Measurements from ENCODE around the gene DRC7.

- TF ChIP-seq TAF1 (IDR thresholded peaks at IDR 0.05; ENCODE audit: low read depth, low read length) (no peak), POLR2A (IDR thresholded peaks at IDR 0.05; ENCODE audit: low read depth, low read length) (no peak), POLR2AphosphoS5 (IDR thresholded peaks at IDR 0.05; ENCODE audit: low read depth, low read length) (no peak), PAX5 (IDR thresholded peaks at IDR 0.05; ENCODE audit: insufficient read depth, low read length, severe bottlenecking) (no peak), SPI1 (IDR thresholded peaks at IDR 0.05; ENCODE audit: low read depth, low read length) (no peak)
These were observed 48.9 kb downstream of the DRC7 start for GRCh38 chr16:57743458-57743857.
